H54 (cell line): ENCODE results near the gene ZDHHC14.

Experiments used
- DNase-seq: peaks from one replicate; pipeline ENCODE4 v3.0.0; 2011; ENCODE audit warnings: low spot score, mixed read lengths; ENCODE audit not compliant: insufficient read length
- FAIRE-seq: peaks from 3 replicates; lab custom pipeline; 2011; peaks lifted over from hg19 to GRCh38; lab: Jason Lieb, UNC
- POLR2A ChIP-seq: IDR thresholded peaks from 2 replicates; pipeline ENCODE4 v1.6.1; 2011; ENCODE audit warnings: low read depth, mild to moderate bottlenecking, low read length

The ZDHHC14 gene

DNA sequence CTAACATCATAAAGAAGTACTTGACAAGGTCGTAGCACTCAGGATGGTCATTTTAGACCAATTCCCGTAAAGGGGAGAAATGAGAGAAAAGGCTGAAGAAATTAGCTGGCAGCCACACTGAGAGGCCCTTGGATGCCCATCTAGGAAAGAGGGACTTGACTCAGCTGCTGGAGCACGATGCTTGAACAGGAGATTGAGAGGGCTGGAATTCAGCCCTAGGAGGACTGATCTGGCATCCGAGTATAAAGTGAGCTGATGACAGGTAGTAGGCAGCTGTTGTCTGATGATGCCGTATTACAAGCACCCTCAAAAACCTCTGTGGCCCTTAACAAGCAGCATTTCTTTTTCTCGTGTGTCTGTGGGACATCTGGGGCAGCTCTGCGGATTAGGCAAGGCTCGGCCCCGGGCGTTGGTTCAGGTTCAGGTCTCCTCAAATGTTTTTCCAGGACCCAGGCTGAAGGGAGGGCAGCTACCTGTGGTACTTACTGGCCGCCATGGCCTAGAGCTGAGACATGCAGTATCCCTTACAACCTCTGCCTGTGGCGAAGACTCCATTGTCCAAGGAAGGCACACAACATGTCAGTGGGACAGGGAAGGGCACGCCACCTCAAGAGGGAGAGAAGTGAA, 222.4 kb downstream of the ZDHHC14 start:
- FAIRE-seq = no peak
- no peak for DNase-seq

DNA sequence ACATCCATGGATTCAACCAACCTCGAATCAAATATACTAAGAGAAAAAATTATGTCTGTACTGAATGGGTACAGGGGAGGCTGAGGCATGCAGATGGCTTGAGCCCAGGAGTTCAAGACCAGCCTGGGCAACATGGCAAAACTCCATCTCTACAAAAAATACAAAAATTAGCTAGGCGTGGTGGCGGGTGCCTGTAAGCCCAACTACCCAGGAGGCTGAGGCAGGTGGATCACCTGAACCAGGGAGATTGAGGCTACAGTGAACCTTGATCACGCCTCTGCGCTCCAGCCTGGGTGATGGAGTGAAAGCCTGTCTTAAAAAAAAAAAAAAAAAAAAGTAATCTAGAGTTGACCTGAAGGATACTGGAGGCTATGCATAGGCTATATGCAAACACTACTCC, 223.0 kb downstream of the ZDHHC14 start:
- DNase-seq (no peak), FAIRE-seq (no peak)
- TF ChIP-seq POLR2A = no peak

More for the DNA sequence above, 222.4 kb downstream of the ZDHHC14 start:
- TF ChIP-seq POLR2A = no peak

DNA sequence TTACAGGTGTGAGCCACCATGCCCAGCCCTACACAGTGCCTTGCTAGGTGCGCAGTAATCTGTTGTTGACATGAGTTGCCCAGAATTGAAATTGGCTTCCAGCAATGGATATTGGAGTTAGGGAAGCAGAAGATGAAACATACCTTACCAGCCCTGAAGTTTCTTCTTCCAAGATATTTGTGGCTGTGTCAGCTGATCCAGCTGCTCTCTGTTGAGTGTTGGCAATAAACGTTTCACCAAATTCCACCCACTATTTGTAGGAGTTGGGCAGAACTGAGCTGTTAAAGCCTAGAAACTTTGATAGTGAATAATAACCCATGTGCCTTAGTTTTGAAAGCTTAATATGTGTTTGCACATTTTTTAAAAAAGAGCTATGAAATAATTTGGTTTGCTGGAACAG, 223.8 kb downstream of the ZDHHC14 start:
- FAIRE-seq (no peak), DNase-seq (no peak)
- TF ChIP-seq POLR2A = no peak

DNA sequence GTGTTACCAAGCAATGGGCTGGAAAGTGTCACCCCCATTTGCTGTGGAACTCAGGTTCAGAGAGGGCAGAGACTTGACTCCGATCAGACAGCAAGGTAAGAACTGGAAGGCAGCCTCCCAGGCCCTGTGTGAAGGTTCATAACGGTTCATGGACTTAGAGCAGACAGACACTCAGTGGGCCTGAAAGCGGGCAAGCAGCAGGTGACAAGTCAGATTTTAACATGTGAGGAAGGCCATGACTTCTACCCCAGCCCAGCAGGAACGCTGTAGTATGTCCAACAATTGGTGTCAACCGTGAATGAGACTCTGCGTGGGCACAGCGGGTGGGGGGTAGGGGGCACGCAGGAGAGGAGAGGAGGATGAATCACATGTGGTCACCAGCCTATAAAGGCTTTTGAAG, 224.5 kb downstream of the ZDHHC14 start:
- no peak for FAIRE-seq
- DNase-seq = no peak
- no peak for TF ChIP-seq POLR2A

DNA sequence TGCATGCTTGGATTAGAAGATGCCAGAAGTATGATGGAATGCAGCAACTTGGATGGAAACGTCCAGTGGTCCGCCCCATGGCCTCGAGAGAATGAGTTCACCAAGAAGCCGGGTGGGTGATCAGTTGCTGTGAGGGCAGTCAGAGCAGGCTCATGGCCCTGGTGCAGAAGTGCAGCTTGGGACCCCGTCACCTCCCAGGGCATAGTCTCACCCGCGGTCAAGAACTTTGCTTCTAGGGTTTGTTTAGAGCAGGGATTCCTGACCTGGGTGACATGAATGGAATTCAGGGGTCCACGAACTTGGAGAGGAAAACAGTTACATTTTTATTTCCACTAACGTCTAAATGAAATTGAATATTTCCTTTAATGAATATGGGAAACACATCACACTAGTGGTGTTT, 225.5 kb downstream of the ZDHHC14 start:
- DNase-seq = no peak
- no peak for FAIRE-seq
- TF ChIP-seq POLR2A = no peak

DNA sequence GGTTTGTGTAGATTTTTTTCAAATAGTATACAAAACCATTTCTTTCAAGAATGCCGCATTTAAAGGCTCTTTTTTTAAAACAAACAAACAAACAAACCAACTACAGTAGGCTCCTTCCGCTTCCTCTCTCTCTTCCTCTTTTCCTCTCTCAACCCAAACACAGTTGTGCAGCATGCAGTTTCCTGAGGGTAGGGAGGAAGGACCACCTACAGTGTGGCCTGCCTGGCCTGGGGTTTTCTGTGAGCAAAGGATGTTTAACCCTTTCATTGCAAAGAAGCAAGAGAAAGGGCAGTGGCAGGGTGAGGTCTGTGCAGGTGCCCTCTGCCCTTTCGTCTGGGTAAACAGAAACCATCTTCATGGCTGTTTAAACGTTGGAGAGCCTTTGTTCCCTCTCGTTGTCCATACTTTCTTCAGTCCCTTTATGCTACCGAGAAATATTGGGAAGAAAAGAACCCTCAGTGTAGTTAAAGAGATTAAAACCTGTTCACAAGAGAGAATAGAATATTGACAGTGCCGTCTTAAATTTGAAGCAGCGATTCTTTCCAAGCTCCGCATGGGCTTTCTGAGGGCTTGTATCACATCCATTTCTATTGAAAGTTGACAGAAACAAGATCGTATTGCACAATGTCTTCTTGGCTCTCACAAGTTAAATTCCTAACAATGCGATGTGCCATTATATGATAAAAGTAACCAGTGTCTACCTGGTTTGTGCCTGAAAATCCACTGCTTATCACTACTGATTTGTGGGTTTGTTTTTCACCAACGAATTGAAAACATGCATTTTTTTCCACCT, 226.5 kb downstream of the ZDHHC14 start:
- FAIRE-seq (no peak), DNase-seq (no peak)
- TF ChIP-seq POLR2A = no peak

DNA sequence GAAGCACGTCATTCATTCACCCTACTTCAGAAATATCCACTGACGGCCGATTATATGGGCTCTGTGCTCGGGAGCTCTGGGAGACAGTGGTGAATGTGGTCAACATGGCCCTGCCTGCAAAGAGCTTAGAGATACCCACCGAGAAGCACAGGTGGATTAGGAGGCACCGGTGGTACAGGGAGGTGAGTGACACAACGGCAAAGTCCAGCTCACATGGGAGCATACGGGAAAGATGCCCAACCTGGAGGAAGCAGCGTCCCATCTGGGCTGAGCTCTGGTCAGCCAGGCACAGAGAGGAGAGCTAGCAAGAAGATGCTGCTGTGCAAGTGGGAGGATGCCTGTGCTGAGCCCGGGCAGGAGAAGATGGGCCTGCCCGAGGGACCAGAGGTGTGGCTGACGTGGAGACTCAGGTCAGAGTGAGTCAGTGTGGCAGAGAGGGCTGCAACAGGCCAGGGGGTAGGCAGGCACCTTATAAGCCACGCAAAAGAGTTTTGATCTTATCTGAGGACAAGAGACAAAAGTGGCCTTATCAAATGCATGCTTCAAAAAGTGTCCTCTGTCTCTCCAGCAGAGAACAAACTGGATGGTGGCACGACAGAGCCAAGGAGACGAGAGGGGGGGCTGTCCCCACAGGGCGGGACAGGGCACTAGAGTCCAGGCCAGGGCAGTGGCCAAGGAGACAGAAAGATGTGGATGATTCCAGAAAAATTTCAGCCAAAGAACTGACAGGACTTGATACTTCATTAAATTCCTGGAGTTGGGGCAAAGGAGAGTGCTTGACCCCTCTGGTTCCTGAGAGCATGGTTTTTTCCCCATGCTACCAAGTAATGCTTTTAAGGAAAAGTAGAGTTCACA, 227.5 kb downstream of the ZDHHC14 start:
- DNase-seq = no peak
- FAIRE-seq = no peak
- TF ChIP-seq POLR2A = no peak

DNA sequence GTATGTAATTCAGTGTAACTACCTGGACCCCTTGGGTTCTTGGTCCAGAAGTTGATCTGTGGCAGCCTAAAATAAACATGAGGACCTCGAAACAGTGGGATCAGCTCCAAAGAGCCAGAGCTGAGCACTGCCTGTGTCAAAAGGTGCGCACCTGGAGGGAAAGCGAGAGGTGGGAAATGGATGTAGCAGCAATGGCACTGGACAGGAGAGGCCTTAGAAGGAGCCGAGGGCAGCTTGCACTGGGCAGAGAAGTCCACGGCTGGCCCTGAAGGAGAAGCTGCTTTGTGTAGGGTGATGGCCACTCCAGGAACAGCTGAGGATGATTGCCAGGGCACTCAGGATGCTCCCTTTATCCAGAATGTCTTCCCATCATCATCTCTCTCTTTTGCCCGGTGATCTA, 228.1 kb downstream of the ZDHHC14 start:
- no peak for TF ChIP-seq POLR2A
- DNase-seq = no peak
- no peak for FAIRE-seq

DNA sequence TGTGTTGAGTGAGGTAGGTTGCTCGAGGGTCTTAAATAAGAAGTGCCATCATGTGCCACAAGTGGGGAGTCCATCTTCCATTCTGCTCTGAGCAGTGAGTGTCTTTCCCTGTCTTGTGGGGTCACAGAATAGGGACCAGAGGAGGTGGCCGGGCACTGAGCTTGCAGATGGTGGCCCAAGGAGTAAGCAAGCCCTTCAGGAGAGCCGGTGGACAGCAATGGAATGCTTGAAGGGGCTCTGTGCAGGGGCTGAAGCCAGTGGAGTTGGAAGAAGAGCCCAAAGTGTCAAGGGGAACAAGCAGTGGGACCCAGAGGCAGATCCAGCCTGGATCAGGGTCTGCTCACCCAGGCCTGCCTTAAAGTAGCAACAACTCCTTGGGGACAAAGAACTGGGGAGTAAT, 228.6 kb downstream of the ZDHHC14 start:
- FAIRE-seq (no peak), DNase-seq (no peak)
- TF ChIP-seq POLR2A = no peak

DNA sequence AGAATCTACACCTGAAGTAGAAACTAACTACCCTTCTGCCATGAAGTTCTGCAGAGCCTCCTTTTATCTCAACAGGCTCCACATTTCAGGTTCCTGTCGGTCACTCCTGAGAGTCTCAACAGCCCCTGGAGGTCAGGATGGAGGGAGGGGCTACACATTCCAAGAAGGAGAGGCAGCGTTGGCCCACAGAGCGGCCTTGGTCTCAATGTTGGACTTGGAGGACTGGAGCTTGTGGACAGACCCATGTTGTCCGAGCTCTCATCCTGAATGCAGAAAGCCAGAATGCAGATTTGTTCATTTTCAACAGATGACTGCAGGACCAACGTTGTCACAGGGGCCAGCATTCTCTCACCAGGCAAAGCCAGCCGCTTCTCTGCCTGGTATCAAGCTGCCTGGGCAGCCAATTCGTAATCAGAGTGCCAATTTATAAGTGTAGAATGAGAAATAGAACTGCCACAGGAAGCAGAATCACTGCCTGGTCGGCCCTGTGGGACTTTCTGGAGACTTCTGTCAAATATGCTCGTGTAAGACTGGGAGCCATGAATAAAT, 229.5 kb downstream of the ZDHHC14 start:
- no peak for FAIRE-seq

DNA sequence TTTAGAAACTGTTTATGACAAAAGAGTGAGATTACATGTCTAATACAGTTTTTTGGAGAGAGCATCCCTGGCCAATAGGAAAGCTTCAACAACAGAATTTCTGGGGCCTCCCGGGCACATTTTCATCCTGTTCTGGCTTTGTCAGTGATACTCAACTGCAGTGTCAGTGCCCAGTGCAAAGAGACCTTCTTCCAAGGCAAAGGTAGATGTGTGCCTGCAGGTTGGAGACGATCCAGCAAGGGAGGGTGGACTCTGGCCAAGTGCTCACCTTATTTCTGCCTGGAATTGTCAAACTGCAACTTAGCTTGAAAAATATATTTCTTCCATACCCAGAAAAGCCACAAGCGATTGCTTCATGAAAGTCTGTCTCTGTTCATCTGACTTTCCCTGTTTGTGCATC, 230.4 kb downstream of the ZDHHC14 start:
- TF ChIP-seq POLR2A = no peak
- FAIRE-seq (no peak), DNase-seq (no peak)

More for the DNA sequence above, 229.5 kb downstream of the ZDHHC14 start:
- no peak for DNase-seq
- TF ChIP-seq POLR2A = no peak

DNA sequence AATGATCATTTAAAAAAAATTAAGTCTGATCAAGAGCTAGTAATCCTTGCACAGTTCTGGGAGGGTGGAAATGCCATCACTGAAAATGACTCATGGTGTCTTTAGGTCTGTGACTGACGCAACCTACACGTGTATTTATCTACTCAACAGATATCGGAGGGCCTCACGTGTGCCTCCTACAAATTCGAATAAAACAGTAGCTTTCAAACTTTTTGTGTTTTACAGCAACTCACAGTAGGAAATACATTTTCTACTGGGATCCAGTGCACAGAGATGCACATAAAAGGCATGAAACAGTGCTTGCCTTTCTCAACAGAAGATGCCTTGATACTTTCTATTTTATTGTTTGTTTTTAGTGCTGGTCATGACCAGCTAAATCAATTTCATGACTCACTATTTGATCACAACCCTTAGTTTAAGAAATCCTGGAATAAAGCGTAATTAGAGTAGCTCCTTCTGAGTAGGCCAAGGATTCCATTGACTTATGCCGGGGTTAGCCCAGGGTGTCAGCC, 232.1 kb downstream of the ZDHHC14 start:
- FAIRE-seq = no peak
- no peak for TF ChIP-seq POLR2A
- DNase-seq = peak; percentile 62

DNA sequence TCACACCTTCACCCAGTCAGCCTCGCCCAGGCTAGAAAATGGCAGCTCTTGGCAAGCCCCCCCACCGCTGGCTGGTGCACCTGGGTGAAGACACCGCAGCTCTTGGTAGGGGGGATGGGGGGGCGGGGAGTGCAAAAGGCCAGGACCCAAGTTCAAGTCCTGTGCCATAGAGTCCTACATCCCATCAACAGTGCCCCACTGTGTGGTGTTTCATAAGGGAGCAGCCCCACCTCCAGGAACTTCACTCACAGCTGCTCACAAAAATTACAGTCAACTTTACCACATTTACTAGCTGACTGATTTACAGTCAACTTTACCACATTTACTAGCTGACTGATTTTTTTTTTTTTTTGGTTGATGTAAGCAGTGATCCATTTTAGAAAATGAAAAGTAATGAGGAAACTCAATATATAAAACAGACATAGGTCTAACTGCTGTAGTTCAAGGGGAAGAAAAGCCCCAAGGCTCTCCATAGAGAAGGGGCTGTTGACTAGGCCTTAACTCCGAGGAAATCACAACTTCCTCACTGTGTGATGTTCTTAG, 233.1 kb downstream of the ZDHHC14 start:
- no peak for FAIRE-seq
- no peak for DNase-seq
- TF ChIP-seq POLR2A = no peak
